Astrocyte (in vitro differentiated cells and primary cell): ENCODE data around the gene PTX4. TPM values are rescaled to one million over a fixed set of nuclear protein-coding genes. Genes with fewer than 3 reads are reported as not detected.

Source experiments
- DNase-seq: peaks from one replicate; pipeline ENCODE4 v3.0.0-alpha.2; 2010; ENCODE audit warnings: low read depth
- FAIRE-seq: peaks from 2 replicates; lab custom pipeline; 2011; peaks lifted over from hg19 to GRCh38; lab: Jason Lieb, UNC
- H2AFZ ChIP-seq: 2 replicates; pipeline ENCODE4 v1.6.0; 2012; ENCODE audit warnings: low read depth, low read length, inconsistent platforms
- H3K27ac ChIP-seq: 2 replicates; pipeline ENCODE4 v1.5.1; 2011; ENCODE audit warnings: low read depth, low read length, inconsistent platforms
- H3K27me3 ChIP-seq: 2 replicates; pipeline ENCODE4 v1.6.0; 2011; ENCODE audit warnings: low read length, inconsistent platforms; ENCODE audit not compliant: insufficient read depth
- H3K36me3 ChIP-seq: 2 replicates; pipeline ENCODE4 v1.5.1; 2011; ENCODE audit warnings: low read length, inconsistent platforms; ENCODE audit not compliant: insufficient read depth
- H3K4me1 ChIP-seq: 2 replicates; pipeline ENCODE4 v1.5.1; 2011; ENCODE audit warnings: low read length, inconsistent platforms; ENCODE audit not compliant: insufficient read depth
- H3K4me2 ChIP-seq: 2 replicates; pipeline ENCODE4 v1.6.0; 2012; ENCODE audit warnings: low read length, inconsistent platforms
- H3K4me3 ChIP-seq: 2 replicates; pipeline ENCODE4 v1.5.1; 2011; ENCODE audit warnings: low read depth, mild to moderate bottlenecking, low read length, inconsistent platforms; ENCODE audit not compliant: insufficient read depth
- H3K79me2 ChIP-seq: 2 replicates; pipeline ENCODE4 v1.6.0; 2012; ENCODE audit warnings: mild to moderate bottlenecking, low read length, inconsistent platforms; ENCODE audit not compliant: insufficient read depth
- H3K9ac ChIP-seq: 2 replicates; pipeline ENCODE4 v1.6.0; 2012; ENCODE audit warnings: mild to moderate bottlenecking, low read length, inconsistent platforms
- H3K9me3 ChIP-seq: 2 replicates; pipeline ENCODE4 v1.5.1; 2012; ENCODE audit warnings: low read depth, mild to moderate bottlenecking, low read length, inconsistent platforms; ENCODE audit not compliant: insufficient read depth
- H4K20me1 ChIP-seq: 2 replicates; pipeline ENCODE4 v1.6.0; 2012; ENCODE audit warnings: low read length, inconsistent platforms; ENCODE audit not compliant: insufficient read depth
- H3K27ac Mint-ChIP-seq: one replicate; pipeline ENCODE4 v1.8.0; 2021; ENCODE audit warnings: mild to moderate bottlenecking, mixed read lengths; ENCODE audit not compliant: unreplicated experiment
- H3K27me3 Mint-ChIP-seq: one replicate; pipeline ENCODE4 v1.8.0; 2021; ENCODE audit warnings: low read depth, mixed read lengths; ENCODE audit not compliant: unreplicated experiment
- H3K36me3 Mint-ChIP-seq: one replicate; pipeline ENCODE4 v1.8.0; 2021; ENCODE audit warnings: low read depth, mixed read lengths; ENCODE audit not compliant: unreplicated experiment
- H3K4me1 Mint-ChIP-seq: one replicate; pipeline ENCODE4 v1.8.0; 2021; ENCODE audit warnings: low read depth, mixed read lengths; ENCODE audit not compliant: unreplicated experiment
- H3K4me3 Mint-ChIP-seq: one replicate; pipeline ENCODE4 v1.8.0; 2021; ENCODE audit warnings: mild to moderate bottlenecking, moderate library complexity, mixed read lengths; ENCODE audit not compliant: unreplicated experiment
- H3K9me3 Mint-ChIP-seq: one replicate; pipeline ENCODE4 v1.8.0; 2021; ENCODE audit warnings: mild to moderate bottlenecking, mixed read lengths; ENCODE audit not compliant: unreplicated experiment
- EZH2 ChIP-seq: IDR thresholded peaks from 2 replicates; pipeline ENCODE4 v1.6.1; 2012; ENCODE audit warnings: mild to moderate bottlenecking, low read length, inconsistent platforms; ENCODE audit not compliant: insufficient read depth
- total RNA-seq: library from RNA; stranded (reverse); gene quantifications from 2 replicates; pipeline ENCODE4 v1.2.1, GENCODE V29; 2021
- TF ChIP-seq, protein P1 (sequence below): IDR thresholded peaks from 2 replicates; pipeline ENCODE4 v1.5.1; 2011; ENCODE audit warnings: low read depth, mild to moderate bottlenecking, inconsistent platforms, low read length, moderate library complexity; ENCODE audit not compliant: insufficient read depth

PTX4 gene
- total RNA-seq, 1 donor from 2014 or later = not detected

- no peak overlapping the region for H3K27ac ChIP-seq
- no peak overlapping the region for H3K4me2 ChIP-seq
- no peaks in the 10 kb centered on the region for H4K20me1 ChIP-seq
- Mint-ChIP-seq H3K9me3 (no peaks in the 10 kb centered on the region), H3K36me3 (peaks cover 4% of the 10 kb centered on the region), H3K27ac (no peak overlapping the region), H3K4me1 (peaks cover 2% of the 10 kb centered on the region), H3K27me3 (no peaks in the 10 kb centered on the region), H3K4me3 (no peak overlapping the region)
- no peaks in the 10 kb centered on the region for H3K9me3 ChIP-seq
- peaks cover 4% of the 10 kb centered on the region for H3K4me1 ChIP-seq
- no peak overlapping the region for H3K9ac ChIP-seq
- no peak for TF ChIP-seq EZH2
- TF ChIP-seq, protein P1, sequence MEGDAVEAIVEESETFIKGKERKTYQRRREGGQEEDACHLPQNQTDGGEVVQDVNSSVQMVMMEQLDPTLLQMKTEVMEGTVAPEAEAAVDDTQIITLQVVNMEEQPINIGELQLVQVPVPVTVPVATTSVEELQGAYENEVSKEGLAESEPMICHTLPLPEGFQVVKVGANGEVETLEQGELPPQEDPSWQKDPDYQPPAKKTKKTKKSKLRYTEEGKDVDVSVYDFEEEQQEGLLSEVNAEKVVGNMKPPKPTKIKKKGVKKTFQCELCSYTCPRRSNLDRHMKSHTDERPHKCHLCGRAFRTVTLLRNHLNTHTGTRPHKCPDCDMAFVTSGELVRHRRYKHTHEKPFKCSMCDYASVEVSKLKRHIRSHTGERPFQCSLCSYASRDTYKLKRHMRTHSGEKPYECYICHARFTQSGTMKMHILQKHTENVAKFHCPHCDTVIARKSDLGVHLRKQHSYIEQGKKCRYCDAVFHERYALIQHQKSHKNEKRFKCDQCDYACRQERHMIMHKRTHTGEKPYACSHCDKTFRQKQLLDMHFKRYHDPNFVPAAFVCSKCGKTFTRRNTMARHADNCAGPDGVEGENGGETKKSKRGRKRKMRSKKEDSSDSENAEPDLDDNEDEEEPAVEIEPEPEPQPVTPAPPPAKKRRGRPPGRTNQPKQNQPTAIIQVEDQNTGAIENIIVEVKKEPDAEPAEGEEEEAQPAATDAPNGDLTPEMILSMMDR = no peak
- no peak overlapping the region for H2AFZ ChIP-seq
- no peak for DNase-seq
- no peak overlapping the region for H3K4me3 ChIP-seq
- H3K79me2 ChIP-seq = no peaks in the 10 kb centered on the region
- no peak for FAIRE-seq
- H3K27me3 ChIP-seq = no peaks in the 10 kb centered on the region
- H3K36me3 ChIP-seq = no peaks in the 10 kb centered on the region
Observed at GRCh38 chr16:1528921-1529537, 40.3 kb upstream of the PTX4 start.

GRCh38 chr16:1527836-1528811 is 39.4 kb upstream of the PTX4 start:
- Mint-ChIP-seq H3K27me3 (no peaks in the 10 kb centered on the region), H3K4me3 (no peak overlapping the region), H3K36me3 (peaks cover 4% of the 10 kb centered on the region), H3K9me3 (no peaks in the 10 kb centered on the region), H3K27ac (no peak overlapping the region), H3K4me1 (peaks cover 2% of the 10 kb centered on the region)
- Histone ChIP-seq H3K27ac (no peak overlapping the region), H3K4me3 (no peak overlapping the region), H3K9ac (no peak overlapping the region), H3K79me2 (no peaks in the 10 kb centered on the region), H3K9me3 (no peaks in the 10 kb centered on the region), H2AFZ (no peak overlapping the region), H3K4me2 (no peak overlapping the region), H3K36me3 (no peaks in the 10 kb centered on the region), H4K20me1 (no peaks in the 10 kb centered on the region), H3K4me1 (no peaks in the 10 kb centered on the region), H3K27me3 (no peaks in the 10 kb centered on the region)
- no peak for TF ChIP-seq EZH2
- TF ChIP-seq, protein P1 = no peak
- FAIRE-seq (no peak), DNase-seq (no peak)
